ENCODE results near the gene IGF1R.
A peak's percentile ranks its signal among the peaks of the same experiment; 100 is the strongest.
"Not testable (repeated sequence)": the region's sequence is repeated elsewhere in the genome, so short reads cannot be mapped to it uniquely, and the experiment has no call there.

Gene IGF1R

GRCh38 chr15:98647774-98648653 lies at the start of gene IGF1R:
IGF1R (plus strand) TSS chr15:98648539; CDS start chr15:98649582, 1,043 bp downstream.
- DNase-seq (ENCODE audit: low spot score): peak; percentile 89

GRCh38 chr15:98599909-98600691 lies 48.2 kb upstream of the IGF1R start:
- DNase-seq (ENCODE audit: low spot score): peak; percentile 27

- DNase-seq (ENCODE audit: low spot score): no peak
Measured at GRCh38 chr15:98604983-98605382, 43.4 kb upstream of the IGF1R start.

- DNase-seq (ENCODE audit: low spot score): peak; percentile 40
Measured at GRCh38 chr15:98609144-98609852, 39.0 kb upstream of the IGF1R start.

- DNase-seq (ENCODE audit: low spot score): no peak
Measured at GRCh38 chr15:98610991-98611390, 37.3 kb upstream of the IGF1R start.

- no peak for DNase-seq (ENCODE audit: low spot score)
Measured at GRCh38 chr15:98611808-98612207, 36.5 kb upstream of the IGF1R start.

GRCh38 chr15:98612490-98613110 lies 35.7 kb upstream of the IGF1R start:
- no peak for DNase-seq (ENCODE audit: low spot score)

- no peak for DNase-seq (ENCODE audit: low spot score)
Measured at GRCh38 chr15:98614681-98615080, 33.7 kb upstream of the IGF1R start.

- DNase-seq (ENCODE audit: low spot score): no peak
Measured at GRCh38 chr15:98616397-98616796, 31.9 kb upstream of the IGF1R start.

- no peak for DNase-seq (ENCODE audit: low spot score)
Measured at GRCh38 chr15:98617328-98617980, 30.9 kb upstream of the IGF1R start.

- not testable (repeated sequence) for DNase-seq (ENCODE audit: low spot score)
Measured at GRCh38 chr15:98618576-98618975, 29.8 kb upstream of the IGF1R start.

GRCh38 chr15:98620020-98620419 lies 28.3 kb upstream of the IGF1R start:
- DNase-seq (ENCODE audit: low spot score): no peak

GRCh38 chr15:98621021-98621420 lies 27.3 kb upstream of the IGF1R start:
- DNase-seq (ENCODE audit: low spot score): no peak

GRCh38 chr15:98625614-98626013 lies 22.7 kb upstream of the IGF1R start:
- DNase-seq (ENCODE audit: low spot score): no peak

GRCh38 chr15:98626153-98626552 lies 22.2 kb upstream of the IGF1R start:
- no peak for DNase-seq (ENCODE audit: low spot score)

- DNase-seq (ENCODE audit: low spot score): no peak
Measured at GRCh38 chr15:98628216-98628615, 20.1 kb upstream of the IGF1R start.

- no peak for DNase-seq (ENCODE audit: low spot score)
Measured at GRCh38 chr15:98635848-98636247, 12.5 kb upstream of the IGF1R start.

GRCh38 chr15:98643115-98643514 lies 5.2 kb upstream of the IGF1R start:
- no peak for DNase-seq (ENCODE audit: low spot score)

- DNase-seq (ENCODE audit: low spot score): no peak
Measured at GRCh38 chr15:98646546-98647025, 1.8 kb upstream of the IGF1R start.

- peak; percentile 52 for DNase-seq (ENCODE audit: low spot score)
Measured at GRCh38 chr15:98647026-98647773, 1.1 kb upstream of the IGF1R start.

Data from AG08395 (cell line).